HCT116 (cell line): Measurements from ENCODE around the gene MED27. TPM values are rescaled to one million over a fixed set of nuclear protein-coding genes. Genes with fewer than 3 reads are reported as not detected.
A peak's percentile ranks its signal among the peaks of the same experiment; 100 is the strongest.

Source experiments
- ATAC-seq: fragments of 200-7000 bp; cut with Tn5 transposase; 2 replicates; pipeline ENCODE4 v1.9.1; 2020; ENCODE audit warnings: mild to moderate bottlenecking, moderate library complexity
- BruUV-seq: library from RNA; stranded (reverse); fragments of 400-500 nt; replicated peaks from 2 replicates; lab custom pipeline; 2021; lab: Mats Ljungman, UMichigan
- CTCF ChIA-PET: fragments of 300-600 bp; sonication (Branson Sonifier 250); formaldehyde crosslinking; loops from one replicate; lab custom pipeline; 2021; ENCODE audit warnings: antibody characterized with exemption; lab: Charles Lee
- POLR2A ChIA-PET: fragments of 300-600, 350-600 bp; sonication (Branson Sonifier 250); formaldehyde crosslinking; loops from one replicate; lab custom pipeline; 2021; ENCODE audit warnings: antibody characterized with exemption; lab: Charles Lee
- RAD21 ChIA-PET, 2 experiments: fragments of 300-600 bp; sonication (Branson Sonifier 250); formaldehyde crosslinking; loops; one replicate each; lab custom pipeline; 2023; ENCODE audit warnings: low total read pairs in 2 of 2; ENCODE audit not compliant: uncharacterized antibody in 2 of 2, unreplicated experiment in 2 of 2, low non-redundant PET in 1 of 2; lab: Charles Lee
- DNase-seq: peaks from one replicate; pipeline ENCODE4 v3.0.0-alpha.2; 2010; ENCODE audit warnings: low read depth, low spot score
- H2AFZ ChIP-seq: fragments of 200-600 bp; shearing (Covaris generic), sonication (generic); 2 replicates; pipeline ENCODE4 v1.6.1; 2017; ENCODE audit warnings: low read depth, mixed run types, mixed read lengths, antibody characterized with exemption, low read length; ENCODE audit not compliant: poor library complexity, severe bottlenecking
- H3K27ac ChIP-seq: 2 replicates; pipeline ENCODE4 v1.5.1; 2012; ENCODE audit warnings: low read depth, low read length
- H3K27me3 ChIP-seq: fragments of 200-600 bp; sonication (generic); 2 replicates; pipeline ENCODE4 v1.6.1; 2016; ENCODE audit warnings: mixed run types, low read length, mixed read lengths; ENCODE audit not compliant: insufficient read depth
- H3K36me3 ChIP-seq, 2 experiments: fragments of 200-500 bp in 1 of 2; fragments of 200-600 bp in 1 of 2; sonication (Bioruptor generic) in 1 of 2; sonication (generic) in 1 of 2; 2 replicates each; pipeline versions ENCODE4 v1.5.1 to v1.6.1; 2014 to 2016; ENCODE audit warnings: low read length in 2 of 2, inconsistent platforms in 1 of 2, mixed read lengths in 1 of 2, mixed run types in 1 of 2; ENCODE audit not compliant: insufficient read depth in 2 of 2, control insufficient read depth in 1 of 2
- H3K4me1 ChIP-seq, 2 experiments: fragments of 200-600 bp in 1 of 2; sonication (generic) in 1 of 2; 2 replicates each; pipeline versions ENCODE4 v1.5.1 to v1.6.1; 2012 to 2017; ENCODE audit warnings: low read length in 2 of 2, inconsistent platforms in 1 of 2, mild to moderate bottlenecking in 1 of 2, mixed read lengths in 1 of 2, mixed run types in 1 of 2, moderate library complexity in 1 of 2; ENCODE audit not compliant: insufficient read depth in 2 of 2, control insufficient read depth in 1 of 2
- H3K4me2 ChIP-seq: fragments of 200-600 bp; sonication (generic); 2 replicates; pipeline ENCODE4 v1.6.1; 2017; ENCODE audit warnings: mixed run types, low read length, mixed read lengths
- H3K4me3 ChIP-seq, 2 experiments: fragments of 200-600 bp in 1 of 2; sonication (generic) in 1 of 2; replicated peaks in 1 of 2; 2 replicates each; pipeline ENCODE4 v1.5.1; 2011 to 2016; ENCODE audit warnings: low read length in 2 of 2, control low read depth in 1 of 2, low read depth in 1 of 2, mild to moderate bottlenecking in 1 of 2, mixed read lengths in 1 of 2, mixed run types in 1 of 2
- H3K79me2 ChIP-seq: fragments of 200-600 bp; sonication (generic); 2 replicates; pipeline ENCODE4 v1.6.1; 2017; ENCODE audit warnings: mild to moderate bottlenecking, mixed run types, low read length, moderate library complexity, mixed read lengths; ENCODE audit not compliant: insufficient read depth
- H3K9ac ChIP-seq: fragments of 200-600 bp; sonication (generic); 2 replicates; pipeline ENCODE4 v1.6.1; 2016; ENCODE audit warnings: low read length, mixed read lengths
- H3K9me2 ChIP-seq: fragments of 200-600 bp; sonication (generic), shearing (Covaris generic); 2 replicates; pipeline ENCODE4 v1.6.1; 2017; ENCODE audit warnings: mixed run types, mild to moderate bottlenecking, moderate library complexity; ENCODE audit not compliant: insufficient read depth
- H3K9me3 ChIP-seq, 2 experiments: fragments of 200-500 bp in 1 of 2; fragments of 200-600 bp in 1 of 2; sonication (Bioruptor generic) in 1 of 2; sonication (generic) in 1 of 2; 2 replicates each; pipeline ENCODE4 v1.6.1; 2014 to 2017; ENCODE audit warnings: low read length in 2 of 2, mixed read lengths in 2 of 2, inconsistent platforms in 1 of 2, low read depth in 1 of 2, mild to moderate bottlenecking in 1 of 2, mixed run types in 1 of 2, moderate library complexity in 1 of 2; ENCODE audit not compliant: control insufficient read depth in 1 of 2, insufficient read depth in 1 of 2
- H4K20me1 ChIP-seq: fragments of 200-600 bp; sonication (generic), shearing (Covaris generic); 2 replicates; pipeline ENCODE4 v1.6.1; 2017; ENCODE audit warnings: mixed run types, mild to moderate bottlenecking, moderate library complexity; ENCODE audit not compliant: insufficient read depth
- CBX3 ChIP-seq: IDR thresholded peaks from 2 replicates; pipeline ENCODE4 v1.6.1; 2012; ENCODE audit warnings: low read depth
- EGR1 ChIP-seq: IDR thresholded peaks from 2 replicates; pipeline ENCODE4 v1.6.1; 2012; ENCODE audit warnings: low read depth
- ELF1 ChIP-seq: IDR thresholded peaks from 2 replicates; pipeline ENCODE4 v1.6.1; 2012; ENCODE audit warnings: low read depth, borderline replicate concordance
- EZH2phosphoT487 ChIP-seq: fragments of 200-600 bp; IDR thresholded peaks from 2 replicates; pipeline ENCODE4 v1.6.1; 2018; ENCODE audit warnings: antibody characterized with exemption, borderline replicate concordance
- FOSL1 ChIP-seq: IDR thresholded peaks from 2 replicates; pipeline ENCODE4 v1.6.1; 2012; ENCODE audit warnings: low read depth
- RAD21 ChIP-seq: IDR thresholded peaks from 2 replicates; pipeline ENCODE4 v1.6.1; 2012; ENCODE audit warnings: low read depth, mild to moderate bottlenecking
- SIN3A ChIP-seq: IDR thresholded peaks from 2 replicates; pipeline ENCODE4 v1.6.1; 2012; ENCODE audit warnings: low read depth
- SP1 ChIP-seq: IDR thresholded peaks from 2 replicates; pipeline ENCODE4 v1.6.1; 2012; ENCODE audit warnings: low read depth
- SRF ChIP-seq: IDR thresholded peaks from 2 replicates; pipeline ENCODE4 v1.6.1; 2012; ENCODE audit warnings: low read depth
- TCF7L2 ChIP-seq: IDR thresholded peaks from 2 replicates; pipeline ENCODE4 v1.7.0; 2011; ENCODE audit warnings: borderline replicate concordance, inconsistent platforms; ENCODE audit not compliant: insufficient read depth, insufficient read length; ENCODE audit errors: extremely low read depth
- ZNF274 ChIP-seq: fragments of 200-500 bp; sonication (Bioruptor generic); IDR thresholded peaks from 2 replicates; pipeline ENCODE4 v1.6.1; 2014; ENCODE audit warnings: mild to moderate bottlenecking, low read depth, low read length, inconsistent platforms
- intact Hi-C: fragments of 100-400 bp; cut with micrococcal nuclease; formaldehyde crosslinking; loops from 2 replicates; pipeline ENCODE4 v1.10.0; 2022
- total RNA-seq: library from RNA; stranded (reverse); gene quantifications from one replicate; pipeline ENCODE4 v1.2.1, GENCODE V29; 2021; ENCODE audit not compliant: unreplicated experiment
- TF ChIP-seq, protein P1 (sequence below), 3 experiments: fragments of 200-600 bp in 1 of 3; sonication (generic) in 1 of 3; IDR thresholded peaks in 2 of 3; conservative IDR thresholded peaks in 1 of 3; 2 replicates each; pipeline ENCODE4 v1.5.1; 2012 to 2017; ENCODE audit warnings: low read depth in 2 of 3, low read length in 2 of 3, antibody characterized with exemption in 1 of 3, borderline replicate concordance in 1 of 3, control low read depth in 1 of 3, mild to moderate bottlenecking in 1 of 3, mixed read lengths in 1 of 3, mixed run types in 1 of 3, moderate library complexity in 1 of 3; ENCODE audit not compliant: insufficient read depth in 1 of 3
- TF ChIP-seq, protein P2 (sequence below): IDR thresholded peaks from 2 replicates; pipeline ENCODE4 v1.6.1; 2011; ENCODE audit warnings: mild to moderate bottlenecking, low read length, moderate library complexity; ENCODE audit not compliant: insufficient replicate concordance; ENCODE audit errors: extremely low read depth
- TF ChIP-seq, protein P3 (sequence below): IDR thresholded peaks from 2 replicates; pipeline ENCODE4 v1.6.1; 2012

MED27 gene
- total RNA-seq, 1 experiment from 2014 or later, result 26.9 TPM

DNA sequence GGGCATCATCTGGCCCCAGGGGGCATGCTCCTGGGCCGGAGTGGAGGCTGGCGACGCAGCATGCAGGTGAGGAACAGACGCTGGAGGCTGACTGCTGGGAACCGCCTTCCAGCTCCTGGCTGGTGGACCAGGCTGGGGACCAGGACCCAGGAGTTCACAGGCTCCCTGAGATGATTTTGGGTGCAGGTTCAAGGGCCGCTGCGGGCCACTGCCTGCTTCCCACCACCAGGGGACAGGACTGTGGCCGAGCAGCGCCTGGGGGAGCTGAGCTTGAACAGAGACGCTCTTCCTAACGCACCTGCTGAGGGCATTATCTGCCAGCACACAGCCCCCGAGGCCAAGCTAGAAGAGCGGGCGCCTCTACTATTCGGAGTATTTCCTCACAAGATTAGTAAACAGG is 207.7 kb downstream of the MED27 start:
- no peak overlapping the region for H3K9ac ChIP-seq
- no TSS peak for BruUV-seq
- H3K9me3 ChIP-seq, result no peaks in the 10 kb centered on the region
- ChIA-PET CTCF (interaction anchor here (1.2 kb wide), 1 partner anchor 364 kb away, joined by 3 read pairs; no protein-coding TSS in a partner anchor), RAD21 (no interaction called here), POLR2A (no interaction called here)
- intact Hi-C loops, result no loop called here
- H3K27me3 ChIP-seq, result no peaks in the 10 kb centered on the region
- H2AFZ ChIP-seq, result no peak overlapping the region
- no peaks in the 10 kb centered on the region for H4K20me1 ChIP-seq
- H3K79me2 ChIP-seq, result no peaks in the 10 kb centered on the region
- no peak overlapping the region for H3K4me3 ChIP-seq
- no peaks in the 10 kb centered on the region for H3K9me2 ChIP-seq
- H3K27ac ChIP-seq, result no peak overlapping the region
- no peaks in the 10 kb centered on the region for H3K36me3 ChIP-seq
- no peaks in the 10 kb centered on the region for H3K4me1 ChIP-seq
- no peak overlapping the region for H3K4me2 ChIP-seq
- no peak for DNase-seq
- ATAC-seq, result peak; percentile 62; the same call in 1 of the 2 replicates
- TF ChIP-seq, protein P1, sequence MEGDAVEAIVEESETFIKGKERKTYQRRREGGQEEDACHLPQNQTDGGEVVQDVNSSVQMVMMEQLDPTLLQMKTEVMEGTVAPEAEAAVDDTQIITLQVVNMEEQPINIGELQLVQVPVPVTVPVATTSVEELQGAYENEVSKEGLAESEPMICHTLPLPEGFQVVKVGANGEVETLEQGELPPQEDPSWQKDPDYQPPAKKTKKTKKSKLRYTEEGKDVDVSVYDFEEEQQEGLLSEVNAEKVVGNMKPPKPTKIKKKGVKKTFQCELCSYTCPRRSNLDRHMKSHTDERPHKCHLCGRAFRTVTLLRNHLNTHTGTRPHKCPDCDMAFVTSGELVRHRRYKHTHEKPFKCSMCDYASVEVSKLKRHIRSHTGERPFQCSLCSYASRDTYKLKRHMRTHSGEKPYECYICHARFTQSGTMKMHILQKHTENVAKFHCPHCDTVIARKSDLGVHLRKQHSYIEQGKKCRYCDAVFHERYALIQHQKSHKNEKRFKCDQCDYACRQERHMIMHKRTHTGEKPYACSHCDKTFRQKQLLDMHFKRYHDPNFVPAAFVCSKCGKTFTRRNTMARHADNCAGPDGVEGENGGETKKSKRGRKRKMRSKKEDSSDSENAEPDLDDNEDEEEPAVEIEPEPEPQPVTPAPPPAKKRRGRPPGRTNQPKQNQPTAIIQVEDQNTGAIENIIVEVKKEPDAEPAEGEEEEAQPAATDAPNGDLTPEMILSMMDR (IDR thresholded peaks at IDR 0.05 in 2 of 3, conservative IDR thresholded peaks at IDR 0.05 in 1 of 3; ENCODE audit: borderline replicate concordance in 1 of 3, insufficient read depth in 1 of 3, low read depth in 2 of 3, low read length in 2 of 3), result peak in 2 of 3 experiments; percentile 38 to 52; a peak in 4 of 6 replicates
- TF ChIP-seq SP1, result no peak

DNA sequence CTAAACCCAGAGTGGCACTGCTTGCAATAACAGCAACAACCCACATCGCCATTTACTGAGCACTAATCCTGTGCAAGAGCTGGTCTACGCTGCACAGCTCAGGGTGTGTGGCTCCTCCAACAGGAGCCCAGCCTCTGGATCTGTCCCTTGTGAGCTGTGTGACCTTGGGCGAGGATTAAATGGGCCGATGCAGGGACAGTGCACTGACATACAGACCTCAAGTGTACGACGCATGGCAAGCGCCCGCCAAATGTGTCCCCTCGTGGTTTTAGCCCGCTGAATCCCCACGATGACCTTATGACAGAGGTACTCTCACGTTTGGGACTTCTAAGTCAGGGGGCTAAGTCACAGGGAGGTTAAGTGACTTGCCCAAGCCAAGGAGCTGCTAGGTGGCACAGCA is 209.5 kb downstream of the MED27 start:
- H3K9me3 ChIP-seq, result no peaks in the 10 kb centered on the region
- intact Hi-C loops, result no loop called here
- no peaks in the 10 kb centered on the region for H3K79me2 ChIP-seq
- no peak overlapping the region for H2AFZ ChIP-seq
- no peak for DNase-seq
- CTCF ChIA-PET, result no interaction called here
- H3K36me3 ChIP-seq, result no peaks in the 10 kb centered on the region
- H3K4me3 ChIP-seq, result no peak overlapping the region
- no peak overlapping the region for H3K4me2 ChIP-seq
- POLR2A ChIA-PET, result no interaction called here
- no peaks in the 10 kb centered on the region for H3K27me3 ChIP-seq
- H3K9ac ChIP-seq, result no peak overlapping the region
- BruUV-seq, result no TSS peak
- ATAC-seq, result no peak
- no peaks in the 10 kb centered on the region for H4K20me1 ChIP-seq
- RAD21 ChIA-PET, result no interaction called here
- no peak overlapping the region for H3K27ac ChIP-seq
- H3K4me1 ChIP-seq, result no peaks in the 10 kb centered on the region
- H3K9me2 ChIP-seq, result no peaks in the 10 kb centered on the region
- no peak for TF ChIP-seq SP1
- TF ChIP-seq RAD21, result no peak
- TF ChIP-seq ZNF274, result no peak
- TF ChIP-seq SRF, result no peak
- TF ChIP-seq, protein P2, sequence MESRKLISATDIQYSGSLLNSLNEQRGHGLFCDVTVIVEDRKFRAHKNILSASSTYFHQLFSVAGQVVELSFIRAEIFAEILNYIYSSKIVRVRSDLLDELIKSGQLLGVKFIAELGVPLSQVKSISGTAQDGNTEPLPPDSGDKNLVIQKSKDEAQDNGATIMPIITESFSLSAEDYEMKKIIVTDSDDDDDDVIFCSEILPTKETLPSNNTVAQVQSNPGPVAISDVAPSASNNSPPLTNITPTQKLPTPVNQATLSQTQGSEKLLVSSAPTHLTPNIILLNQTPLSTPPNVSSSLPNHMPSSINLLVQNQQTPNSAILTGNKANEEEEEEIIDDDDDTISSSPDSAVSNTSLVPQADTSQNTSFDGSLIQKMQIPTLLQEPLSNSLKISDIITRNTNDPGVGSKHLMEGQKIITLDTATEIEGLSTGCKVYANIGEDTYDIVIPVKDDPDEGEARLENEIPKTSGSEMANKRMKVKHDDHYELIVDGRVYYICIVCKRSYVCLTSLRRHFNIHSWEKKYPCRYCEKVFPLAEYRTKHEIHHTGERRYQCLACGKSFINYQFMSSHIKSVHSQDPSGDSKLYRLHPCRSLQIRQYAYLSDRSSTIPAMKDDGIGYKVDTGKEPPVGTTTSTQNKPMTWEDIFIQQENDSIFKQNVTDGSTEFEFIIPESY, result no peak
- TF ChIP-seq, protein P1 (IDR thresholded peaks at IDR 0.05 in 2 of 3, conservative IDR thresholded peaks at IDR 0.05 in 1 of 3; ENCODE audit: borderline replicate concordance in 1 of 3, insufficient read depth in 1 of 3, low read depth in 2 of 3, low read length in 2 of 3), result no peak
- TF ChIP-seq ELF1, result no peak
- no peak for TF ChIP-seq EGR1
- no peak for TF ChIP-seq EZH2phosphoT487
- TF ChIP-seq FOSL1, result no peak
- TF ChIP-seq, protein P3, sequence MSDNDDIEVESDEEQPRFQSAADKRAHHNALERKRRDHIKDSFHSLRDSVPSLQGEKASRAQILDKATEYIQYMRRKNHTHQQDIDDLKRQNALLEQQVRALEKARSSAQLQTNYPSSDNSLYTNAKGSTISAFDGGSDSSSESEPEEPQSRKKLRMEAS, result no peak
- TF ChIP-seq CBX3, result no peak
- no peak for TF ChIP-seq TCF7L2
- no peak for TF ChIP-seq SIN3A
